Activated B cell treated with CpG ODN at 0.5 μM for 24 hours (primary cell): ENCODE results near the gene INPP5A. TPM values are rescaled to one million over a fixed set of nuclear protein-coding genes. Genes with fewer than 3 reads are reported as not detected.

Experiments
- ATAC-seq: fragments of 200-7000 bp; cut with Tn5 transposase; one replicate; pipeline ENCODE4 v1.10.0; 2021; ENCODE audit warnings: low read depth, mild to moderate bottlenecking, moderate library complexity
- CTCF ChIA-PET: fragments of 350-600 bp; sonication (Branson Sonifier 250); formaldehyde crosslinking; loops from one replicate; lab custom pipeline; 2021; ENCODE audit warnings: antibody characterized with exemption; lab: Charles Lee
- POLR2A ChIA-PET: fragments of 350-600 bp; sonication (Branson Sonifier 250); formaldehyde crosslinking; loops from one replicate; lab custom pipeline; 2021; ENCODE audit warnings: antibody characterized with exemption; lab: Charles Lee
- DNase-seq: peaks from one replicate; pipeline ENCODE4 v3.0.0; 2022
- H3K27ac Mint-ChIP-seq: one replicate; pipeline ENCODE4 v1.8.0; 2020; ENCODE audit warnings: mixed read lengths
- H3K27me3 Mint-ChIP-seq: one replicate; pipeline ENCODE4 v1.8.0; 2021; ENCODE audit warnings: mixed read lengths
- H3K36me3 Mint-ChIP-seq: one replicate; pipeline ENCODE4 v1.8.0; 2021; ENCODE audit warnings: low read depth, mixed read lengths
- H3K4me1 Mint-ChIP-seq: one replicate; pipeline ENCODE4 v1.8.0; 2021; ENCODE audit warnings: mixed read lengths
- H3K4me3 Mint-ChIP-seq: one replicate; pipeline ENCODE4 v1.8.0; 2020; ENCODE audit warnings: mild to moderate bottlenecking, mixed read lengths
- H3K9me3 Mint-ChIP-seq: one replicate; pipeline ENCODE4 v1.8.0; 2020; ENCODE audit warnings: mixed read lengths
- CTCF ChIP-seq: fragments of 200-600 bp; IDR thresholded peaks from one replicate; pipeline ENCODE4 v1.8.0; 2022; ENCODE audit warnings: antibody characterized with exemption, mild to moderate bottlenecking
- intact Hi-C: fragments of 100-400 bp; cut with micrococcal nuclease; formaldehyde crosslinking; loops from one replicate; pipeline ENCODE4 v1.15.1; 2024
- total RNA-seq: library from RNA; stranded (reverse); gene quantifications from 2 replicates; pipeline ENCODE4 v1.2.3, GENCODE V29; 2022

The INPP5A gene
- total RNA-seq, 1 donor from 2014 or later, result 24.9 TPM

DNA sequence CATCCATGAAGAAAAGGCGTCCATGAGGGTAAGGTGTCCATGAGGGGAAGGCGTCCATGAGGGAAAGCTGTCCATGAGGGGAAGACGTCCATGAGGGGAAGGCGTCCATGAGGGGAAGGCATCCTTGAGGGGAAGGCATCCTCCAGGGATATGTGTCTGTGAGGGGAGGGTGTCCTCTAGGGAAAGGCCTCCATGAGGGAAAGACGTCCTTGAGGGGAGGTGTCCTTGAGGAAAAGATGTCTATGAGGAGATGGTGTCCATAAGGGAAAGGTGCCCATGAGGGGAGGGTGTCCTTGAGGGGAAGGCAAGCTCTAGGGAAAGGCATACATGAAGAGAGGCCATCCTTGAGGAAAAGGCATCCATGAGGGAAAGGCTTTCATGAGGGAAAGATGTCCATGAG, 92.6 kb downstream of the INPP5A start:
- Mint-ChIP-seq H3K4me1 (peaks cover 64% of the 10 kb centered on the region), H3K4me3 (no peak overlapping the region), H3K27me3 (no peaks in the 10 kb centered on the region), H3K36me3 (peaks cover 6% of the 10 kb centered on the region), H3K27ac (no peak overlapping the region), H3K9me3 (no peaks in the 10 kb centered on the region)
- TF ChIP-seq CTCF, result no peak
- ATAC-seq (no peak), DNase-seq (no peak)
- ChIA-PET CTCF (no interaction called here), POLR2A (no interaction called here)
- intact Hi-C loops, result no loop called here

- Mint-ChIP-seq H3K4me3 (no peak overlapping the region), H3K9me3 (no peaks in the 10 kb centered on the region), H3K27me3 (no peaks in the 10 kb centered on the region), H3K4me1 (peaks cover 59% of the 10 kb centered on the region), H3K27ac (no peak overlapping the region), H3K36me3 (peaks cover 6% of the 10 kb centered on the region)
- DNase-seq, result no peak
- ChIA-PET CTCF (no interaction called here), POLR2A (no interaction called here)
- intact Hi-C loops, result no loop called here
- no peak for ATAC-seq
- no peak for TF ChIP-seq CTCF
Observed at GRCh38 chr10:132630666-132631337, 93.2 kb downstream of the INPP5A start.

DNA sequence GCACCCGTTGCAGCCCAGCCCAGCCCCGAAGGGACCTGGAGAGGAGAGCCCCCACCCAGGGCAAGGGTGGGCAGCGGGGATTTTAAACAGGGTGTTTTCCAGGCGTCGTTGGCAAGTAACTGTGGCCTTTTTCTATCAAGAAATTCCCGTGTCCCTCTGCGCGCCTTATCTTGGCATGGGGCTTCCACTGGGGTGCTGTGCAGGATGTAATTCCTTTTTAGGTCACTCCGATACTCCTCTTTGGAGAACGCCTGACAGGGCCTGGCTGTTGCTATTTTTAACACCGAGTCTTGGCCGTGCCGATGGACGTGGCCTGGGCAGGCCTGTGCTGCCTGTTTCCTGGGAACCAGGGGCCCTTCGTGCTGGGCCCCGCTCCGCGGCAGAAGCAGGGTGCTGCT, 93.8 kb downstream of the INPP5A start:
- ChIA-PET POLR2A (no interaction called here), CTCF (no interaction called here)
- H3K27me3 Mint-ChIP-seq, result no peaks in the 10 kb centered on the region
- no peak overlapping the region for H3K27ac Mint-ChIP-seq
- H3K4me1 Mint-ChIP-seq, result peaks cover 56% of the 10 kb centered on the region
- no peak for TF ChIP-seq CTCF
- H3K9me3 Mint-ChIP-seq, result no peaks in the 10 kb centered on the region
- ATAC-seq (no peak), DNase-seq (no peak)
- H3K4me3 Mint-ChIP-seq, result no peak overlapping the region
- intact Hi-C loops, result no loop called here
- peaks cover 6% of the 10 kb centered on the region for H3K36me3 Mint-ChIP-seq

DNA sequence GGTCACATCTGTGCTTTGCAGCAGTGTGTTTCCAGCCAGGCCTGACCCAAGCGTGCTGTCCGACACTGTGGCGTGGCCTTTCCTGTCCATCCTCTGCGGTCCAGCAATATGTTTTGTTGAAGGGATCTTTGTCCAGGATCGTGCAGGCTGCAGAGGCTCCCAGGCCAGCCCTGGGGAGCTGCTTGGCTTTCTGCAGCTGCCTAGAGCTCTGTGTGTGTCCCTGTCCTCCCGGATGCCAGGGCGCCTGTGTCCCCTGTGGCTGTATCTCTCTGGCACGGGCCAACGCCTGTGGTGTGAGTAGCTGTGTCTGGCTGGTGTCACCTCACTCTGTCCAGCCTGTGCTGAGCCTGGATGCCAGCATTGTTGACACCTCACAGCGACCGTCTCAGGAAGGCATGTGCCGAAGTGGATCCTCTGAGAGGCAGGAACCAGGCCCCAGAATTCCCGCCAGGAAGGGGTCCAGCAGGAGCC, 94.5 kb downstream of the INPP5A start:
- DNase-seq, result no peak
- H3K9me3 Mint-ChIP-seq, result no peaks in the 10 kb centered on the region
- POLR2A ChIA-PET, result interaction anchor here (3.2 kb wide), 1 partner anchor 61 kb away, joined by 13 read pairs; no protein-coding TSS in a partner anchor
- intact Hi-C loops, result no loop called here
- no peaks in the 10 kb centered on the region for H3K27me3 Mint-ChIP-seq
- H3K4me3 Mint-ChIP-seq, result no peak overlapping the region
- peaks cover 6% of the 10 kb centered on the region for H3K36me3 Mint-ChIP-seq
- no peak for ATAC-seq
- no peak overlapping the region for H3K27ac Mint-ChIP-seq
- no peak for TF ChIP-seq CTCF
- H3K4me1 Mint-ChIP-seq, result peaks cover 57% of the 10 kb centered on the region
- CTCF ChIA-PET, result interaction anchor here (3.1 kb wide), 1 partner anchor 173 kb away, joined by 21 read pairs; no protein-coding TSS in a partner anchor

DNA sequence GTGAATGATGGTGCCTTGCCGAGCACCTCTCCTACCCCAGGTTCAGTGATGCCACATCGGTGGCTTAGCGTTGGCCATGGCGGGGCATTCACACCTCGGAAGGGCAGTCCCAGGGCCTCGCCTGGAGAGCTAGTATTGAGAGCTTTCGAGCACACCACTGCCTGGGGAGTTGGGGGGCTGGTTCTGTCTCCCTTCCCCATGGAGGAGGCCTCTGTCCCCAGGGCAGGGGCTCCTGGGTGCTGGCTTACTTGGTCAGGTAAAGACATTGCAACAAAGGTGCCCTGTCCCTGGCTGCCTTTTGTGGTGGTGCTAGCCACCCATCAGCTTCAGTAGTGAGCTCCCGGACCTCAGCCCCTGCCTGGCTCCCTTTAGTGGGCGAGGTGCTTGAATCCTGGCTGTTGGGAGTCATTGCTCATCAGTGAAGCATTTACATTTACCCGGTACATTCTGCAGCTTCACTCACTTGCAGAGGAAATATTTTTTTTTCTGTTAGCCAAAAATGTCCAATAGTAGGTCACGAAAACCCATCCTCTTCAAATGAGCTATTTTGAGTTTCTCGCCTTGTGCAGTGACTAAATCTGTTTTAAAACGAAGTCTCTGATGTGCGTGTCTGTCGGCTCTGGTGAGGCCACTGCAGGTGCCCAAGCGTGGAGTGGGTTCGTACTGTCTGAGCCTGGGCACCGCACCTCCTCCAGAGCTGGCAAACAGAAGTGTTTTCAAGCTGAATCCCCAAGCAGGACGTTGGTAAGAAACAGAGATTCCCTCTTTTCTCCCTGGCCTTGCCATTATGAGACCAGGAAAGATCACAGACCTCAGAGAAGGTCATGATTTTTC, 95.5 kb downstream of the INPP5A start:
- TF ChIP-seq CTCF, result no peak
- CTCF ChIA-PET, result interaction anchor here (1.4 to 3.1 kb wide), 2 partner anchors 82 to 174 kb away, joined by 4 to 21 read pairs; no protein-coding TSS in a partner anchor
- Mint-ChIP-seq H3K4me1 (peaks cover 58% of the 10 kb centered on the region), H3K27me3 (no peaks in the 10 kb centered on the region), H3K27ac (no peak overlapping the region), H3K9me3 (no peaks in the 10 kb centered on the region), H3K36me3 (peaks cover 3% of the 10 kb centered on the region), H3K4me3 (no peak overlapping the region)
- no peak for DNase-seq
- ATAC-seq, result peak; percentile 45
- intact Hi-C loops, result no loop called here
- POLR2A ChIA-PET, result interaction anchor here (0.9 to 3.2 kb wide), 2 partner anchors 61 to 86 kb away, joined by 4 to 13 read pairs; no protein-coding TSS in a partner anchor
